GM21717 (cell line): ENCODE data around the gene LURAP1L.
"Not testable (repeated sequence)": the region's sequence is repeated elsewhere in the genome, so short reads cannot be mapped to it uniquely, and the experiment has no call there.

Source experiments
- ATAC-seq: cut with Tn5 transposase; IDR thresholded peaks from one replicate; pipeline ENCODE4 v1.9.1; 2021; ENCODE audit warnings: mild to moderate bottlenecking, moderate library complexity; ENCODE audit not compliant: unreplicated experiment

Gene LURAP1L

DNA sequence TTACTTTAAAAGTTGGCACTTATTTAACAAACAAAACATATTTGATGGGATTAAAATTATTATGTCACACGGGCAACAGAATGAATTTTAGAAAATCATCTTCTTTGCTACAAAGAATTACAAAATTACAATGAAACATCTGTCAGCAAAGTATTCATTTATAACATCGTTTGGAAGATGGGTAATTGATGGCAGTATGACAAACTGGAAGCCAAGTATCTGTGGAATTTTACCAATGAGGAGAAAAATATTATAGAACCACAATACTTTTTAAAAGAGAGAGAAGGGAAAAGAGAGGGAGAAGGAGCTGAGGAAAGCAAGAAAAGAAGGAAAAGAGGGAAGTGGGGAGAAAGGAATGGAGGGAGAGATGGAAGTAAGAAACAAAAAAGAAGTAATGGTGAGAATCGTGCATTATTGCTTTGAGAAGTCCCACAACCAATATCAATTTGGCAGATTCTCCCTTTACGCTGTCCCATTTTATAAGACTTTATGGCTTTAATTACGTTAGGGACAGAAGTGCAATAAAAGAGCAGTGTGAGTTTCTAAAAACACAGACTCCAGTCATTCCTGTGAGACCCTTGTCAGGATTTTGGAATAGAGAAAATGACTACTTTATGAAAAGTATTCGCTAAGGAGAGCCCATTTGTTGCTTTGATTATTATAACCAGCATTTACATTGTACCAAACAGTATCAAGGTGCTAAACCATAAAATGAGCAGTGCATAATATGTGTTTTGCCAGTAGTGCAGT, 76.7 kb downstream of the LURAP1L start:
- ATAC-seq, result no peak

DNA sequence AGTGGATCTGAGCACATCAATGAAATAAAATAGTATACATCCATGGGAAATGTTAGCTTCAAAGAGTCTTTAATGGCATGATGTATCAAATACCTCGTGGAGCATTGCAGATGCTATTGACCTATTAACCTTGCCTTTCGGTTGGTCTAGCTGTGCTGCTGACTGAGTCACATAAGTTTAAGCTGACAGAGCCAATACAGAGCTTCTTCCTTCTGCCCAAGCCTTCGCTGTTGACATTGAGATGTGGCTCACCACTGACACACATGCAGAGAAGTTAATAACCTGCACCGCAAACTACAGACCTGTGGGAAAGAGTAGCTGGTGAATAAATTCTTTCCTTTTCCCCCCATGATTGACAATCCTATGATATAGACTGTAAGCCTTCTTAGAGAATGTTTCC, 78.2 kb downstream of the LURAP1L start:
- ATAC-seq, result no peak

DNA sequence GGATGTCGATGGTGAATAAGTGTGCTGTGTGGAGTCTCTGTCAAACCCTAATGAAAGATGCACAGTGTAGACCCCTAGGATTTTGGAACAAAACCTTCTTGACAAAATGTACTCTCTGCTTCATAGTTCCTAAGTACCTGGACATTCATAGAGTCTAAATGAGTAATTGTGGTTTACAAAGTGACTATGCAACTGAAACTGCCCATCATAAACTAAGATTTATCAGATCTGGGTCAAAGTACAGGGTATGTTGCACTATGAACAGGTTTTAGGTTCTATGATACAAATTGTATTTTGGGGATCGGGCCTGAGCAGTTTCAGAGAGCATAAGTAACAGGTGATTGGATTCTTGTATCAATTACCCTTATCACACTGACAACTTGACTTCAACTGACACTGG, 79.4 kb downstream of the LURAP1L start:
- no peak for ATAC-seq

DNA sequence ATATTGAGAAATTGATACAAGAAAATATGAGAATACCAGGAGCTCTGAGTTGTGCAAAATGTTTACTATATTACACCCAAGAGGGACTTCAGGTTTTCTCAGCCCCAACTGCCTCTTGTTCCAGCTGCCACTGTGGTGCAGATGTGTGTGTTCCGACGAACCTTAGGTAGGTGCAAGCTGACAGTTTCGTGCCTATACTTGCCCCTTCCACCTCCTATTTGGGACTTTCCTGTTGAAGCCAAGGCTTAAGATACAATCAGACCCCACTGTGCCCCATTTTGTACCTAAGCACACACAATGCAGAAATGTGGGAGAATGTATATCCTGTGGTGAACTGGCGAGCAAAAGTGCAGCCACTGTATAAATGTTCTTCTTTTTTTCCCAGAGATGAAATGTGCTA, 80.2 kb downstream of the LURAP1L start:
- ATAC-seq, result no peak

DNA sequence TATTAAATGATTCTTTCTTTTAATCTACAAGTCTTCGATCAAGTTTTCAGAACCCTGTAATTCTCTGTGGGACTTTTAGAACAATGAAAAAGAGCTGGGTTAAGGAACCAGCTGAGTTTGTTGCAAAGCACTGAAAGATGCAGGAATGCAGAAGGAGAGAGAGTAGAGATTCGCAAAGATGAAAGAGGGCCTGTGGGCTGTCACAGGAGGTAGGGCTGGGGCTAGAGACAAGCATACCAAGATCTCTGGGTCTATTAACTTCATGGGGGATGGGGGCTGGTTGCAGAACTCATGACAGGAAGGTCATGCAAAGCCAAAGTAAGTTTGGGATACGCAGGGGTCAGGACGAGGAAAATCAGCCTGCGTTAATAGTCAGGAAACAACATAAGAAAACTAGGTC, 81.8 kb downstream of the LURAP1L start:
- no peak for ATAC-seq

DNA sequence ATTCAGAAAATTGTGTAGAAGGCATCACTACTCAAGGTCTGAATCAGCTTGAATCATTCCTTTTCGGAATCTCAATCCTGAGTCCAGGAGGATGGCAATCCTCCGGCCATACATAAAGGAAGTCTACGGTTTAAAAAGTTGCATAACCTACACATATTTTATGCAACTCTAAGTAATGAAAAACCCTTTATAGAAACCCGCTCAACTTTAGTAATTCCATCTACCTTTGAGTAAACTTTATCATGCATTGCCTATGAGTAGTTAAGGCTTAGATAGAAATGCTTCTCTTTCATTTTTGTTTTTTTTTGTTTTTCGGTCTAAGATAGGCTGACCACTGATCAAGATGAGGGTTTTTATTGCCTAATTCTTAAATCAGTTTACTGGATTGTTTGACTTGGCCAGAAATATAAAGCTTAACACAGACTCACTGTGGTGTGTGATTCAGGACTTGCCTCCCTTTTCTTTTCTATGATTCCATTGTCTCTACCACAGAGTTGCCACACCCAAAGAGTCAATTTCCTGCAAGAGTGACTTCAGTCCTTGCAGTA, 85.0 kb downstream of the LURAP1L start:
- no peak for ATAC-seq

DNA sequence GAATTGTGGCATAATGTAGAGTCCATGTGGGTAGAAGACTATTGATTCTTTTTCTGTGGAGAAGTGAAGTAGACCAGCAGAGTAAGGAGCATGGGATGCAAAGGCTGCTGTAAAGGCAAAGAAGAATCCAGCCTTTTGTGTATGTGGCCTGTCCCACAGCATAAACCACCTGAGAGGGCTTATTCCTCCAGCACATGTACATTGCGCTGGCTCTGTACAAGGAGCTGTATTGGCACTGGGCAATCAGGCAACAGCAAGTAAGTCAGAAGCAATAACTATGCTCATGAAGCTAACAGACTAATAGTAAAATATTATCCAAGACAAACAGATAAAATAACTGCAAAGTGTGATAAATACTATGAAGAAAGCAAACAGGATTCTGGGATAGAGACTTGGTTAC, 86.2 kb downstream of the LURAP1L start:
- no peak for ATAC-seq

DNA sequence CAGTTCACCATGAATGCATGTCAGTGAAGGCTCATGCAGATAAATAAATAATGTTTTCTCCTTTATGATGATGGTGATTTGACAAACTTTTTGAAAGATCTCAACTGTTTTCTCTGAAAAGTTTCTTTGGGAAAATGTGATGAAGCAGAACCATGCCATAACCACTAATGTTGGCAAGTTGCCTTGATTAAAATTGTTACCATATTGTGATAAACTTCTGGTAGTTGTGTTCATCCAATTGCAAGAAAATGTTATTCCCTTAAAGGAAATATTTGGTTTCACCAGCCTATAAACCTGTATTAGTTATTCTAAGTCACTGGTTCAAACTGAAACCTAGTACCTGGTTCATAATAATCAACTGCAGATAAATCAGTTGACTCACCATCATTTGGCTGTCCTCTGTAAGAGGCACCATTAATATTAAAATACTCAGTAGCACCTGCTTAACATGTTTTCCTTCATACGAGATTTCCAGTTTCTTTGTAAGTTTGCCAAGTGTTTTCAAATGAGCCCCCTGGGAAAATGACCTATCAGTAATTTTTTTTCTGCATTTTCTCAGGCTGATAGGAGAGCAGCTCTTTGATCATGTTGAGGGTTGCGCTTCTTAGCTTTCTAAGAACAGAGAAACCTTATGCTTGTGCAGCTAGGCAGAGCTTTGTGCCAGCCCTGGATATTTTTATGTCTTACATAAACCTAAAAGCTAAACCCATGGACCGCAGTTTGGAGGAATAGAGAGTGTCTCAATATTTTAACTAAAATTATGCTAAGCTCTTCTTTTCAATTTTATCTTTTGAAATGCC, 88.0 kb downstream of the LURAP1L start:
- no peak for ATAC-seq

DNA sequence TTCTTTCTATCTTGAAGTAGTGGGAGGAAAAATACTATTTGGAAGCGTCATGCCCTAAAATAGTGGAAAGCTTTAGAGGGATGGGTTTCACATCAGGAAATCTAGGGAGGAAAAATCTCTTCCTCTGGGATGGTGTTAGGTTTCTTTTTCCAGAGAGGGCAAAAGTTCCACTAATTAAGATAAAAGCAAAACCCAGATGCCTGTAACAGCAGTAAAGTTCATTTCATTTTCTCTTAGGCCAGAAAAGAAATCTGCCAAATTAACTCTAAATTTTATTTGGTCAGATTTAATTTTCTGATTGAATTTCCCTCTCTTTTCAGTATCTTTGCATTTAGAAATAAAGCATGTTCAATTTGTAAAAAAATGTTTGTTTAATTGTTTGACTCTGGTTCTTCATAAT, 88.8 kb downstream of the LURAP1L start:
- no peak for ATAC-seq

DNA sequence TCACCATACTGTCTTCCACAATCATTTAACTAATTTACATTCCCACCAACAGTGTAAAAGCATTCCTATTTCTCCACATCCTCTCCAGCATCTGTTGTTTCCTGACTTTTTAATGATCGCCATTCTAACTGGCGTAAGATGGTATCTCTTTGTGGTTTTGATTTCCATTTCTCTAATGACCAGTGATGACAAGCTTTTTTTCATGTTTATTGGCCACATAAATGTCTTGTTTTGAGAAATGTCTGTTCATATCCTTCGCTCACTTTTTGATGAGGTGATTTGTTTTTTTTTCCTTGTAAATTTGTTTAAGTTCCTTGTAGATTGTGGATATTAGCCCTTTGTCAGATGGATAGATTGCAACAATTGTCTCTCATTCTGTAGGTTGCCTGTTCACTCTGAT, 90.6 kb downstream of the LURAP1L start:
- not testable (repeated sequence) for ATAC-seq
